SK-N-SH treated with all-trans-retinoic acid at 6 μM for 48 hours (cell line): ENCODE data around the gene SELENOW.

Experiments
- ATAC-seq: fragments of 200-7000 bp; cut with Tn5 transposase; 3 replicates; pipeline ENCODE4 v1.9.1; 2020; ENCODE audit warnings: mild to moderate bottlenecking, moderate library complexity
- ARNTL ChIP-seq: fragments of 450-650 bp; formaldehyde crosslinking; IDR thresholded peaks from 2 replicates; pipeline ENCODE4 v1.5.0; 2020; ENCODE audit warnings: low read depth, mild to moderate bottlenecking, moderate library complexity, borderline replicate concordance
- BACH2 ChIP-seq: fragments of 250-450 bp; sonication (Bioruptor Pico); IDR thresholded peaks from 2 replicates; pipeline ENCODE4 v1.9.0; 2021; ENCODE audit warnings: mild to moderate bottlenecking, borderline replicate concordance
- CSDC2 ChIP-seq: fragments of 250-450 bp; sonication (Bioruptor Pico); IDR thresholded peaks from 2 replicates; pipeline ENCODE4 v1.5.0; 2020; ENCODE audit warnings: mild to moderate bottlenecking, moderate library complexity
- CSRNP3 ChIP-seq: fragments of 250-450 bp; sonication (Bioruptor Pico); IDR thresholded peaks from 2 replicates; pipeline ENCODE4 v1.5.1; 2021; ENCODE audit warnings: mild to moderate bottlenecking, moderate library complexity
- ESRRG ChIP-seq: fragments of 250-450 bp; sonication (Bioruptor Pico); IDR thresholded peaks from 2 replicates; pipeline ENCODE4 v1.6.1; 2021; ENCODE audit warnings: mild to moderate bottlenecking
- GLIS3 ChIP-seq: fragments of 250-450 bp; sonication (Bioruptor Pico); IDR thresholded peaks from 2 replicates; pipeline ENCODE4 v1.5.0; 2020; ENCODE audit warnings: mild to moderate bottlenecking, moderate library complexity
- ISL1 ChIP-seq: fragments of 250-450 bp; sonication (Bioruptor Pico); IDR thresholded peaks from 2 replicates; pipeline ENCODE4 v2.1.2; 2022; ENCODE audit warnings: mild to moderate bottlenecking, moderate library complexity
- POU6F1 ChIP-seq: fragments of 250-450 bp; sonication (Bioruptor Pico); IDR thresholded peaks from 2 replicates; pipeline ENCODE4 v1.8.0; 2021; ENCODE audit warnings: low read depth, mild to moderate bottlenecking, moderate library complexity, borderline replicate concordance
- PPARA ChIP-seq: fragments of 250-450 bp; sonication (Bioruptor Pico); IDR thresholded peaks from 2 replicates; pipeline ENCODE4 v1.5.0; 2020; ENCODE audit warnings: mild to moderate bottlenecking, borderline replicate concordance
- RARB ChIP-seq: fragments of 250-450 bp; sonication (Bioruptor Pico); IDR thresholded peaks from 2 replicates; pipeline ENCODE4 v1.8.0; 2021; ENCODE audit warnings: mild to moderate bottlenecking, moderate library complexity
- SNAI2 ChIP-seq: fragments of 250-450 bp; sonication (Bioruptor Pico); IDR thresholded peaks from 2 replicates; pipeline ENCODE4 v1.5.0; 2020; ENCODE audit warnings: mild to moderate bottlenecking, moderate library complexity
- TCF4 ChIP-seq: fragments of 250-450 bp; sonication (Bioruptor Pico); IDR thresholded peaks from 2 replicates; pipeline ENCODE4 v1.8.0; 2021; ENCODE audit warnings: mild to moderate bottlenecking, moderate library complexity, borderline replicate concordance
- TOX ChIP-seq: fragments of 250-450 bp; sonication (Bioruptor Pico); IDR thresholded peaks from 2 replicates; pipeline ENCODE4 v1.8.0; 2021; ENCODE audit warnings: mild to moderate bottlenecking, moderate library complexity, borderline replicate concordance
- TSHZ2 ChIP-seq: fragments of 250-450 bp; sonication (Bioruptor Pico); IDR thresholded peaks from 2 replicates; pipeline ENCODE4 v1.5.0; 2020; ENCODE audit warnings: mild to moderate bottlenecking, moderate library complexity
- ZC3H10 ChIP-seq: fragments of 250-450 bp; sonication (Bioruptor Pico); IDR thresholded peaks from 2 replicates; pipeline ENCODE4 v1.5.1; 2021; ENCODE audit warnings: mild to moderate bottlenecking, moderate library complexity
- ZFP3 ChIP-seq: fragments of 250-450 bp; sonication (Bioruptor Pico); IDR thresholded peaks from 2 replicates; pipeline ENCODE4 v1.5.0; 2020; ENCODE audit warnings: mild to moderate bottlenecking, moderate library complexity
- ZFP30 ChIP-seq: fragments of 450-650 bp; formaldehyde crosslinking; IDR thresholded peaks from 2 replicates; pipeline ENCODE4 v1.5.0; 2022; ENCODE audit warnings: mild to moderate bottlenecking, moderate library complexity
- ZNF565 ChIP-seq: fragments of 450-650 bp; formaldehyde crosslinking; conservative IDR thresholded peaks from 2 replicates; pipeline ENCODE4 v1.5.0; 2020; ENCODE audit warnings: low read depth, mild to moderate bottlenecking, moderate library complexity
- ZNF8 ChIP-seq: fragments of 450-650 bp; formaldehyde crosslinking; IDR thresholded peaks from 2 replicates; pipeline ENCODE4 v1.5.0; 2020; ENCODE audit warnings: mild to moderate bottlenecking, moderate library complexity
- TF ChIP-seq, protein P1 (sequence below): fragments of 250-450 bp; sonication (Bioruptor Pico); IDR thresholded peaks from 2 replicates; pipeline ENCODE4 v1.5.1; 2020; ENCODE audit warnings: low read depth, mild to moderate bottlenecking, moderate library complexity
- TF ChIP-seq, protein P2 (sequence below): fragments of 250-450 bp; sonication (Bioruptor Pico); IDR thresholded peaks from 2 replicates; pipeline ENCODE4 v1.8.0; 2020; ENCODE audit warnings: mild to moderate bottlenecking, moderate library complexity, borderline replicate concordance

The SELENOW gene

DNA sequence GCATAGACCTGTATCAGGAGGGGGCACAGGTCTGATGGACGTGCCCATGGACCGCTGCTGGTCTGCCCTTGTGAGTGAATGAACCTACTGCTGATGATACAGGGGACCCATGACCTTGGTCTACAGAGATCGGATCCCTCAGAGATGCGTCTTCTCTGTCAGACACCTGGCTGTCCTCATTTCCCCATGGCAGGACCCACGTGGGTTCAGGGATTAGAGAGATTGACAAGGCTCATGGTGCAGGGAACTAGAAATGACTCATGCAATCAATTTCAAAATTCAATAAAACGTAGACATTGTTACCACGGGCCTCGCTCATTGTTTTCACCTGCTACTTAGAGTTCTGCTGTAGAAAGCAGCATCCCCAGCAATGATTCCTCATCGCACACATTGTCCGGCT is 26.8 kb downstream of the SELENOW start:
- TF ChIP-seq CSRNP3 (CRISPR knock-in tag) (no peak), ISL1 (CRISPR knock-in tag) (no peak), POU6F1 (CRISPR knock-in tag) (no peak), ARNTL (no peak), RARB (CRISPR knock-in tag) (no peak), TSHZ2 (CRISPR knock-in tag) (no peak), ZNF565 (no peak), SNAI2 (no peak), ZNF8 (CRISPR knock-in tag) (no peak)
- TF ChIP-seq, protein P1, sequence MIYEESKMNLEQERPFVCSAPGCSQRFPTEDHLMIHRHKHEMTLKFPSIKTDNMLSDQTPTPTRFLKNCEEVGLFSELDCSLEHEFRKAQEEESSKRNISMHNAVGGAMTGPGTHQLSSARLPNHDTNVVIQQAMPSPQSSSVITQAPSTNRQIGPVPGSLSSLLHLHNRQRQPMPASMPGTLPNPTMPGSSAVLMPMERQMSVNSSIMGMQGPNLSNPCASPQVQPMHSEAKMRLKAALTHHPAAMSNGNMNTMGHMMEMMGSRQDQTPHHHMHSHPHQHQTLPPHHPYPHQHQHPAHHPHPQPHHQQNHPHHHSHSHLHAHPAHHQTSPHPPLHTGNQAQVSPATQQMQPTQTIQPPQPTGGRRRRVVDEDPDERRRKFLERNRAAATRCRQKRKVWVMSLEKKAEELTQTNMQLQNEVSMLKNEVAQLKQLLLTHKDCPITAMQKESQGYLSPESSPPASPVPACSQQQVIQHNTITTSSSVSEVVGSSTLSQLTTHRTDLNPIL (CRISPR knock-in tag) = no peak
- TF ChIP-seq, protein P2, sequence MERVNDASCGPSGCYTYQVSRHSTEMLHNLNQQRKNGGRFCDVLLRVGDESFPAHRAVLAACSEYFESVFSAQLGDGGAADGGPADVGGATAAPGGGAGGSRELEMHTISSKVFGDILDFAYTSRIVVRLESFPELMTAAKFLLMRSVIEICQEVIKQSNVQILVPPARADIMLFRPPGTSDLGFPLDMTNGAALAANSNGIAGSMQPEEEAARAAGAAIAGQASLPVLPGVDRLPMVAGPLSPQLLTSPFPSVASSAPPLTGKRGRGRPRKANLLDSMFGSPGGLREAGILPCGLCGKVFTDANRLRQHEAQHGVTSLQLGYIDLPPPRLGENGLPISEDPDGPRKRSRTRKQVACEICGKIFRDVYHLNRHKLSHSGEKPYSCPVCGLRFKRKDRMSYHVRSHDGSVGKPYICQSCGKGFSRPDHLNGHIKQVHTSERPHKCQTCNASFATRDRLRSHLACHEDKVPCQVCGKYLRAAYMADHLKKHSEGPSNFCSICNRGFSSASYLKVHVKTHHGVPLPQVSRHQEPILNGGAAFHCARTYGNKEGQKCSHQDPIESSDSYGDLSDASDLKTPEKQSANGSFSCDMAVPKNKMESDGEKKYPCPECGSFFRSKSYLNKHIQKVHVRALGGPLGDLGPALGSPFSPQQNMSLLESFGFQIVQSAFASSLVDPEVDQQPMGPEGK (CRISPR knock-in tag) = no peak

DNA sequence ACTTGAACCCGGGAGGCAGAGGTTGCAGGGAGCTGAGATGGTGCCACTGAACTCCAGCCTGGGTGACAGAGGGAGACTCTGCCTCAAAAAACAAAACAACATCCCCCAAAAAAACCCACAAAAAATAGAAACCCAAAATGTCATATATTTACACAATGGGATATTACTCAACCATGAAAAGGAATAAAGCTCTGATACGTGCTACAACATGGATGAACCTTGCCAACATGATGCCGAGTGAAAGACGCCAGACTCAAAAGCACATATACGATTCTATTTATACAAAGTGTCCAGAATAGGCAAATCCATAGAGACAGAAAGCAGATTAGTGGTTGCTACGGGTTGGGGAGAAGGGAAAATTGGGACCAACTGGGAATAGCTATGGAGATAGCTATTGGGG is 27.9 kb downstream of the SELENOW start:
- ATAC-seq = no peak
- TF ChIP-seq, protein P2 (CRISPR knock-in tag) = no peak
- TF ChIP-seq TSHZ2 (CRISPR knock-in tag) (no peak), ZFP30 (no peak), ZNF8 (CRISPR knock-in tag) (no peak), ZFP3 (CRISPR knock-in tag) (no peak), CSDC2 (no peak), TCF4 (no peak), ZC3H10 (no peak), ESRRG (no peak), SNAI2 (no peak), RARB (CRISPR knock-in tag) (no peak), CSRNP3 (CRISPR knock-in tag) (no peak), TOX (CRISPR knock-in tag) (no peak), ARNTL (no peak), BACH2 (CRISPR knock-in tag) (no peak), POU6F1 (CRISPR knock-in tag) (no peak), GLIS3 (CRISPR knock-in tag) (no peak), ISL1 (CRISPR knock-in tag) (no peak), PPARA (CRISPR knock-in tag) (no peak)
- TF ChIP-seq, all 23 proteins: peak for 0

More for the DNA sequence above, 26.8 kb downstream of the SELENOW start:
- no peak for ATAC-seq
